Measurements from ENCODE around the gene RAB11FIP3. TPM values are rescaled to one million over a fixed set of nuclear protein-coding genes. Genes with fewer than 3 reads are reported as not detected.
"Not testable (repeated sequence)": the region's sequence is repeated elsewhere in the genome, so short reads cannot be mapped to it uniquely, and the experiment has no call there.

RAB11FIP3 gene
- total RNA-seq, 1 donor from 2014 or later = 47.0 TPM

DNA sequence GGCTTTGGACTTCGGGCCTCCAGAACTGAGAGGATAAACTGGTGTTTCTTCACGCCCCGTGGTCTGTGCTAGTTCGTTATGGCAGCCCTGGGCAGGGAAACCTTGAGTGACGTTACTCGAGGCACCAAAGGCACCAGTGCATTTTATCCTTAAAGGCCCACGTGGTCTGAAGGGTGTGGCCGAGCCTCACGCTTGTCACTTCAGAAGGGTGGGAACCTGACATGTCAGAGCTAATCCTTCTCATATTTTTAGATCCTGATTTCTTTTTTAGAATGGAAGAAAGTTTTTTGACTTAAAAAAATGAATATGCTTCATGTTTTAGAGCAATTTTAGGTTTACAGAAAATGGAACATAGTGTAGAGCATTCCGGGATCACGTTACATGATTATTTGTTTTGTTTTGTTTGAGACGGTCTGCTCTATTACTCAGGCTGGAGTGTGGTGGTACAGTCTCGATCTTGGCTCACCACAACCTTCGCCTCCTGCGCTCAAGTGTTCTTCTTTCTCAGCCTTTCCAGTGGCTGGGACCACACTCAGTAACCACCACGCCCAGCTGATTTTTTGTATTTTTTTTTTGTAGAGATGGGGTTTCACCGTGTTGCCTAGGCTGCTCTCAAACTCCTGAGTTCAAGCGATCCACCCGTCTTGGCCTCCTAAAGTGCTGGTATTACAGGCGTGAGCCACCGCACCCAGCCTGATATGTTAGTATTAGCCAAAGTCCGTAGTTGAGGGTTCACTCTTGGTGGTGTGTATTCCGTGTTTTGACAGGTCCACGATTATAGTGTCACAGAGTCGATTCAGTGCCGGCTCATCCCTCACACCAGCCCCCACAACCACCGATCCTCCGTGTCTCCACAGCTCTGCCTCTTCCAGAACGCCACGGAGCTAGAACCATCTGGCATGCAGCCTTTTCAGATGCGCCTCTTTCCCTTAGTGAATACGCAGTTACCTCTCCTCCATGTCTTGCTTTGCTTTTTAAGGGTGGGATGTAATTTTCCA is 47.9 kb downstream of the RAB11FIP3 start:
- intact Hi-C loops (cut with DNase I) = no loop called here
- Histone ChIP-seq H3K4me3 (no peak overlapping the region), H3K4me1 (no peaks in the 10 kb centered on the region), H3K9me3 (no peaks in the 10 kb centered on the region), H3K36me3 (peaks cover 0 to 24% of the 10 kb centered on the region in 2 donors), H3K27ac (no peak overlapping the region), H3K27me3 (no peaks in the 10 kb centered on the region)
- no peak for DNase-seq (ENCODE audit: low spot score in 2 of 2)
- TF ChIP-seq, protein P1, sequence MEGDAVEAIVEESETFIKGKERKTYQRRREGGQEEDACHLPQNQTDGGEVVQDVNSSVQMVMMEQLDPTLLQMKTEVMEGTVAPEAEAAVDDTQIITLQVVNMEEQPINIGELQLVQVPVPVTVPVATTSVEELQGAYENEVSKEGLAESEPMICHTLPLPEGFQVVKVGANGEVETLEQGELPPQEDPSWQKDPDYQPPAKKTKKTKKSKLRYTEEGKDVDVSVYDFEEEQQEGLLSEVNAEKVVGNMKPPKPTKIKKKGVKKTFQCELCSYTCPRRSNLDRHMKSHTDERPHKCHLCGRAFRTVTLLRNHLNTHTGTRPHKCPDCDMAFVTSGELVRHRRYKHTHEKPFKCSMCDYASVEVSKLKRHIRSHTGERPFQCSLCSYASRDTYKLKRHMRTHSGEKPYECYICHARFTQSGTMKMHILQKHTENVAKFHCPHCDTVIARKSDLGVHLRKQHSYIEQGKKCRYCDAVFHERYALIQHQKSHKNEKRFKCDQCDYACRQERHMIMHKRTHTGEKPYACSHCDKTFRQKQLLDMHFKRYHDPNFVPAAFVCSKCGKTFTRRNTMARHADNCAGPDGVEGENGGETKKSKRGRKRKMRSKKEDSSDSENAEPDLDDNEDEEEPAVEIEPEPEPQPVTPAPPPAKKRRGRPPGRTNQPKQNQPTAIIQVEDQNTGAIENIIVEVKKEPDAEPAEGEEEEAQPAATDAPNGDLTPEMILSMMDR (IDR thresholded peaks at IDR 0.05) = no peak

- H3K4me3 ChIP-seq = no peak overlapping the region
- no peaks in the 10 kb centered on the region for H3K9me3 ChIP-seq
- intact Hi-C loops (cut with DNase I) = no loop called here
- H3K27me3 ChIP-seq = no peaks in the 10 kb centered on the region
- H3K27ac ChIP-seq = no peak overlapping the region
- H3K36me3 ChIP-seq = peaks cover 0 to 24% of the 10 kb centered on the region in 2 donors
- no peaks in the 10 kb centered on the region for H3K4me1 ChIP-seq
- TF ChIP-seq, protein P1 (IDR thresholded peaks at IDR 0.05) = no peak
- DNase-seq (ENCODE audit: low spot score in 2 of 2) = no peak
Measured at GRCh38 chr16:474420-475122, 49.1 kb downstream of the RAB11FIP3 start.

DNA sequence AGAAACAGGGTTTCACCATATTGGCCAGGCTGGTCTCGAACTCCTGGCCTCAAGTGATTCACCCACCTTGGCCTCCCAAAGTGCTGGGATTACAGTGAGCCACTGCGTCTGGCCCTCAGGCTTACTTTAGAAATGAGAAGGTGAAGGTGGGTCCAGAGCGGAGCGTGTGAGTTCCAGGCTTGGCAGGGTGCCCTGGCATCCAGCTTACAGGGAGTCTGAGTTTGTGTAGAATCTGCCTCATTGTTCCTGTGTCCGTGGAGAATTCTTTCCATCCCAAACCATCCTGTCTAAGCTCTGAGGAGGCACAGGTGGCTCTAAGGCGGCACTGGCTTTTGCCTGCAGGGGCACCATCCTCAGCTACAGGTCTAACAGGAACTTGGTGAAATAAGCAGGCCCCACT is 50.6 kb downstream of the RAB11FIP3 start:
- no peaks in the 10 kb centered on the region for H3K27me3 ChIP-seq
- no peak overlapping the region for H3K27ac ChIP-seq
- DNase-seq (ENCODE audit: low spot score in 2 of 2) = no peak
- no peak overlapping the region for H3K4me3 ChIP-seq
- H3K9me3 ChIP-seq = no peaks in the 10 kb centered on the region
- TF ChIP-seq, protein P1 (IDR thresholded peaks at IDR 0.05) = no peak
- intact Hi-C loops (cut with DNase I) = no loop called here
- H3K4me1 ChIP-seq = no peaks in the 10 kb centered on the region
- H3K36me3 ChIP-seq = peaks cover 2 to 23% of the 10 kb centered on the region in 2 donors

GRCh38 chr16:477301-478157 is 52.1 kb downstream of the RAB11FIP3 start:
- H3K27me3 ChIP-seq = no peaks in the 10 kb centered on the region
- no peak overlapping the region for H3K27ac ChIP-seq
- TF ChIP-seq, protein P1 (IDR thresholded peaks at IDR 0.05) = no peak
- H3K9me3 ChIP-seq = no peaks in the 10 kb centered on the region
- no peaks in the 10 kb centered on the region for H3K4me1 ChIP-seq
- intact Hi-C loops (cut with DNase I) = no loop called here
- DNase-seq (ENCODE audit: low spot score in 2 of 2) = no peak
- peaks cover 8 to 15% of the 10 kb centered on the region in 2 donors for H3K36me3 ChIP-seq
- H3K4me3 ChIP-seq = no peak overlapping the region

- intact Hi-C loops (cut with DNase I); H3K27me3 ChIP-seq; H3K4me3 ChIP-seq; H3K9me3 ChIP-seq; H3K4me1 ChIP-seq; DNase-seq (ENCODE audit: low spot score in 2 of 2); H3K27ac ChIP-seq: not testable (repeated sequence)
- peaks cover 11 to 19% of the 10 kb centered on the region in 2 donors for H3K36me3 ChIP-seq
Measured at GRCh38 chr16:478287-478686, 52.8 kb downstream of the RAB11FIP3 start.
